GM12873 (cell line): ENCODE data around the gene CLEC2A.

Experiments used
- TF ChIP-seq, protein P1 (sequence below): IDR thresholded peaks from 2 replicates; pipeline ENCODE4 v1.5.1; 2012; ENCODE audit warnings: low read depth, mild to moderate bottlenecking, moderate library complexity, low read length, control low read depth; ENCODE audit not compliant: insufficient read depth; ENCODE audit errors: missing control alignments

CLEC2A gene

DNA sequence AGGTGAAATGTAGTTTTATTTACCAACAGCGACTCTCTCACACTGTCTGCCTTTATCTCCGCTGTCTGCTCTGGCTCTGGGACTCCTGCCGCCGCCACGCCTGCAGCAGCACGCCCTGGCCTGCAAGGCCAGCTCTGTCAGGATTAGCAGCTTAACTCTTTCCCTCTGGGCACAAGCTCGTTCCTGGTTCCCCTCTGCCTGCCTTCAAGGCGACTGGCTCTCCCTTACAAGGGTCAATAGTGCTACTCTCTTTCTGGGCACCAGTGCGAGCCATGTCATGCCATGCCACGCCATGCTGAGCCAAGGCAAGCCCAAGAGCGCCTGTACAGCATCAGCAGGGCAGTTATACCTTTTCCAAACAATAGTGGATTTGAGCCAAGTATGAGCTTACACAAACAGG is 59.4 kb downstream of the CLEC2A start:
- TF ChIP-seq, protein P1, sequence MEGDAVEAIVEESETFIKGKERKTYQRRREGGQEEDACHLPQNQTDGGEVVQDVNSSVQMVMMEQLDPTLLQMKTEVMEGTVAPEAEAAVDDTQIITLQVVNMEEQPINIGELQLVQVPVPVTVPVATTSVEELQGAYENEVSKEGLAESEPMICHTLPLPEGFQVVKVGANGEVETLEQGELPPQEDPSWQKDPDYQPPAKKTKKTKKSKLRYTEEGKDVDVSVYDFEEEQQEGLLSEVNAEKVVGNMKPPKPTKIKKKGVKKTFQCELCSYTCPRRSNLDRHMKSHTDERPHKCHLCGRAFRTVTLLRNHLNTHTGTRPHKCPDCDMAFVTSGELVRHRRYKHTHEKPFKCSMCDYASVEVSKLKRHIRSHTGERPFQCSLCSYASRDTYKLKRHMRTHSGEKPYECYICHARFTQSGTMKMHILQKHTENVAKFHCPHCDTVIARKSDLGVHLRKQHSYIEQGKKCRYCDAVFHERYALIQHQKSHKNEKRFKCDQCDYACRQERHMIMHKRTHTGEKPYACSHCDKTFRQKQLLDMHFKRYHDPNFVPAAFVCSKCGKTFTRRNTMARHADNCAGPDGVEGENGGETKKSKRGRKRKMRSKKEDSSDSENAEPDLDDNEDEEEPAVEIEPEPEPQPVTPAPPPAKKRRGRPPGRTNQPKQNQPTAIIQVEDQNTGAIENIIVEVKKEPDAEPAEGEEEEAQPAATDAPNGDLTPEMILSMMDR, result no peak

DNA sequence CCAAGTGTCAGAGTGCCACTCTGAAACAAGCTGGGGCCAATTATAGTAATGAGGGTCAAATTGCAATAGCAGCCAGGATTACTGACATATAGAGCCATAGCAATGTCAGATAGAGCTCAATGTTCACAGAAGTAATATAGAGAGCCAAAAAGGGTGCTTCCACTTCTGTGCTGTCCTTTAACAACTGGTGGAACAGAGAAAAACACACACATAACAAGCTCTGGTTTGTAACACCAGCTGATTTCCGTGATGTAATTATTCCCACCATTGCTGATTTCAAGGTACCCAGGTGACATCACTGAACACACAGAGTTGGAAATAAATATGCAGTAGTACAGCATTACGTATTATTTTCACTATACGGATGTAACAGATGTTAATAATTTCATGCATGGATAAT is 60.0 kb downstream of the CLEC2A start:
- TF ChIP-seq, protein P1, result no peak

DNA sequence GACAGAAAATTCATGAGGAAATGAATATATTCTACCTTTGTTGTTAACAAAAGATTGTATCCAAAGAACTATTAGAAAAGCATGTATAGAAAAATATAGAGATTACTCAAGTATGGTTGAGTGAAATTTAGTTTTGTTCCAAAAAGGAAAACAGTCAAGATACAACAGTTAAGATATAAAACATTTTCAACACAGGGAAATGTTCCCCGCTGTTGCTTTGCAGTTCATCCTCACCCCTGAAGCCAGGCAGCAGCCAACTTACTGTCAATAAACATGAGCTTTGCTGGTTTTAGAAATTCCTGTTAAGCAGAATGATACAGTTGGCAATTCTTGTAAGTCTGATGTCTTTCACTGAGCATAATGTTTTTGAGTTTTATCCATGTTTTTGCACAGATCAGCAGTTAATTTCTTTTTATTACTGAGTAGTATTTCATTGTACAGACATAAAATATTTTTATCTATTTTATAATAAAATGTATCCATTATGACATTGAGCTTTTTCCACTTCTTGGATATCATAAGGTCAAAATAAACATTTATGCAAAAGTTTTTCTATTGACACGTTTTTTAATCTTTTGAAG is 61.8 kb downstream of the CLEC2A start:
- TF ChIP-seq, protein P1, result no peak

DNA sequence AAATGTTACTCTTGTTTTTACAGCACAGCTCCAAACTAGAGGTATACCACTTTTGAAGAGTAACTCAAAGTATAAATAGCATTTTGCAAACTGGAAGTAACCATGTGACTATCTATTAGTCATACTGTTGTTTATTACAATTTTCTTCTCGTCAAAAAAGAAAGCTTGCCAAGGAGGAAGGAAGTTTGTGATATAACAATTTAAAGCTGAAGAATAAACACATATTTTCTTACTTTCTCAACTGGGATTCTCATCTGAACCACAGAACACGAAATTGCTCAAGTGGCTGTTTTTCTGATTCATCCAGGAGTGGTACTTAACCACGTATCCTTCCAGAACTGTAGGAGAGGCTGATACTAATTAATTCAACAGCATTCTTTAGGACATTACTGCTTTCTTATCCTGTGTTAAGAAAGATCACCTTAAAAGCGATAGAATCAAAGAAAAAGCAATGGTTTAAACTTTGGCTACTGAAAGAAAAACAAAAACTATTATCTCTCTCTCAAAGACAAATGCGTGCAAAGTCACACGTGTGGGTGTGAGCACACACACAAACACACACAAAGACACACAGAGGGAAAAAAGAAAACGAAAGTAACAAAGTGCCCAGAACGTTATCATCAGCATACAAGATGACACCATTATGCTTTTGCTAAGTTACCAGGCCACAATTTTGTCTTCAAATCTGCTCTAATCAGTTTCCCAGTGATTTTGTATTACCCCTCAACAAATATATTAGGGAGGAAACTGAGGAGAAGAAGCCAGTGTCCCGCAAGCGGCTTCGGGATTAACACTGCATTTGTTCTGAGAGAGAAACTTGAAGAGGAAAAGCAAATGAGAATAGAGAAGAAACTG is 62.6 kb downstream of the CLEC2A start, which contains the start of gene CLEC2B:
CLEC2B (minus strand) TSS at position 48 of the 855 bp plus-strand sequence.
- TF ChIP-seq, protein P1, result no peak

DNA sequence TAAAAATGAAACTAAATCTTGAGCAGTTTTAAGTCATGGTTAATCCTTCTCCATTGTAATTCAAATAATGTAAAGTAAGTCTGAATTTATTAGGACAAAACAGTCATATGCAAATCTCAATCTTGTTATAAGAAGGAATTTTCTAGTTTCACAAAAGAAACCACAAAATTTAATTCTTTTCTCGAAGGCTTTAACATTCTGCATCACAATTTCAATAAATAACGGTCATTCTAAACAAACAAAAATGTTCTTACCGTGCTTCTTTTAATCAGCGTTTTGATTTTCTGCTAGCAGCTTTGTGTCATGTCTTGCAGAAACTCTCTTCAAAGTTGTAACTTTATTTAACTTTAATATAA is 63.2 kb downstream of the CLEC2A start:
- TF ChIP-seq, protein P1, result no peak

DNA sequence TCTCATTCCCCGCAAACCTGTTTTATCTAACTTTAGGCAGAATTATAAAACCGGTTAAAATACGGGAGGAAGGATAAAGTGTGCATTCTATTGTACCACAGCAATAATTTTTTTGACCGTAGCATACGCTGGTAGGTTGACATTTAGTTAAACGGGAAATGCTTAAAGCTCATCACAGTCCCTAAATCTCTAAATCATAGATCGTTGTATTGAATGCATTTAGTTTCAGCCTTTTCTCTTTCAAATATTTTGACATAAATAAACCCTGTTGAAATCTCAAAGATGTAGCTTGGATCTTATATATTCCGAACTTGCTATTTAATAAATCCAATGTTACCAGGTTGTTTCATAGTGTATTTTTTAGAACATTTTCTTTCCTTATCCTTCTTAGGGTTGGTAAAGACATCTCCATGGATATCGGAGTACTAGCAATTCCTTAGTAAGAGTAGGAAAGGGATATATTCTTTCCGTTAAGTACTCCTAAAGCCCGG is 63.8 kb downstream of the CLEC2A start:
- TF ChIP-seq, protein P1, result no peak

DNA sequence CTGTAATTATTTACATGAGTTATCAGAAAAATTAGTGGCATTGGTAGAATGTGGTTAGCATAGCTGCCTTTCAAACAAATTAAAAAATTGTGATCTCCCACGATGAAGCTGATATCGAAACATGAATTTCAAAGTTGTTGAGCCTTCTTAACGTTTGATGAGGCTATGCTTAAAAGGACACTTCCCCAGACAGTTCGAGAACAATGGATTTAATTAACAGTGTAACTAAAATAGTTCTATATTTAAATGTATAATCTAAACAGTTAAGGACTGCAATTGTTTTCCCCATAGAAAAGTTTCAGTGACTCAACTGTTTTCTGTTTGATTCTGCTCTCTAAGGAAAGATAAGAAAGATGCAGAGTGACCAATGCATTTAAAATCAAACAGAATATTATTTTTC is 64.6 kb downstream of the CLEC2A start:
- TF ChIP-seq, protein P1, result no peak
